PFSK-1 (cell line): ENCODE measurements around the gene YJU2.

Experiments used
- POLR2AphosphoS5 ChIP-seq: IDR thresholded peaks from 2 replicates; pipeline ENCODE4 v1.6.1; 2012; ENCODE audit warnings: low read depth, mild to moderate bottlenecking, control low read depth, low read length, moderate library complexity
- REST ChIP-seq, 2 experiments: IDR thresholded peaks; 2 replicates each; pipeline versions ENCODE4 v1.6.1 to v1.8.0; 2011 to 2012; ENCODE audit warnings: low read depth in 2 of 2, low read length in 2 of 2, control low read depth in 1 of 2, inconsistent platforms in 1 of 2, mild to moderate bottlenecking in 1 of 2, moderate library complexity in 1 of 2; ENCODE audit not compliant: insufficient read depth in 1 of 2
- TAF1 ChIP-seq: IDR thresholded peaks from 2 replicates; pipeline ENCODE4 v1.6.1; 2012; ENCODE audit warnings: low read length, control low read depth, borderline replicate concordance; ENCODE audit not compliant: insufficient read depth

- TF ChIP-seq TAF1 (no peak), POLR2AphosphoS5 (no peak), REST (IDR thresholded peaks at IDR 0.05; ENCODE audit: insufficient read depth in 1 of 2, low read depth in 2 of 2, low read length in 2 of 2) (no peak)
Measured at GRCh38 chr19:4210166-4210731, 36.6 kb upstream of the YJU2 start.
